Stimulated activated CD4-positive, alpha-beta T cell treated with anti-CD3 and anti-CD28 coated beads, Interleukin-4, amount 100 ng/mL, for 24 hours (primary cell): ENCODE measurements around the gene PSKH1.
"Not testable (repeated sequence)": the region's sequence is repeated elsewhere in the genome, so short reads cannot be mapped to it uniquely, and the experiment has no call there.

ENCODE experiments used
- DNase-seq: peaks from one replicate; pipeline ENCODE4 v3.0.0-alpha.2; 2020

PSKH1 gene

DNA sequence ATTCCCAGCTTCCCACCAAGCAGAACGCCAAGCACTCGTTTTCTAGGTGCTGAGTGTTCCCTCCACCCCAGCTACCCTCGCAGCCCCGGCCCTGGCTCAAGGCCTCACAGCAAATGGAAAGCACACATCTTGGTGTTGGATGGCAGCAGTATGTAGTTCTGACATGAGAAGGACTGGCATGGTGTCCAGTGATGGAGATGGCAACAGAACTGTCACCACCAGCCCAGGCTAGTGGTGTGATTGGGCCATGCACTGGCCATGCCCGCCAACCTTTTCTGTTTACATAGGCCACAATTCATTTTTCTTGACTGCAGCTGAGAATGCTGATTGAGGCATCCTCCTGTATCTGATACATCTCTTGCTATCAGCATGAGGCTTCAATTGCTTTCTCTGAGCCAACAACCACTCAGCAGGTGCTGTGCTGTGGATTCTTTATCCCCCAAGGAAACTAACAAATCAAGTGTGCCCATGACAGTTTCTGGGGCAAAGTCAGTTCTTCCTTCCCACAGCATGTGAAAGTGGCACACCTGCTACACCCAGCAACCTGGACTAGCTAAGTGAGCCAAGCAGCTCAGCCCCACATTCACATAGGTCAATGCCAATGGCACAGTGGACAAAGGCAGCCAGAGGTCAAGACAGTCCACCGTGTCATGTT is 71.5 kb downstream of the PSKH1 start:
- DNase-seq: no peak

DNA sequence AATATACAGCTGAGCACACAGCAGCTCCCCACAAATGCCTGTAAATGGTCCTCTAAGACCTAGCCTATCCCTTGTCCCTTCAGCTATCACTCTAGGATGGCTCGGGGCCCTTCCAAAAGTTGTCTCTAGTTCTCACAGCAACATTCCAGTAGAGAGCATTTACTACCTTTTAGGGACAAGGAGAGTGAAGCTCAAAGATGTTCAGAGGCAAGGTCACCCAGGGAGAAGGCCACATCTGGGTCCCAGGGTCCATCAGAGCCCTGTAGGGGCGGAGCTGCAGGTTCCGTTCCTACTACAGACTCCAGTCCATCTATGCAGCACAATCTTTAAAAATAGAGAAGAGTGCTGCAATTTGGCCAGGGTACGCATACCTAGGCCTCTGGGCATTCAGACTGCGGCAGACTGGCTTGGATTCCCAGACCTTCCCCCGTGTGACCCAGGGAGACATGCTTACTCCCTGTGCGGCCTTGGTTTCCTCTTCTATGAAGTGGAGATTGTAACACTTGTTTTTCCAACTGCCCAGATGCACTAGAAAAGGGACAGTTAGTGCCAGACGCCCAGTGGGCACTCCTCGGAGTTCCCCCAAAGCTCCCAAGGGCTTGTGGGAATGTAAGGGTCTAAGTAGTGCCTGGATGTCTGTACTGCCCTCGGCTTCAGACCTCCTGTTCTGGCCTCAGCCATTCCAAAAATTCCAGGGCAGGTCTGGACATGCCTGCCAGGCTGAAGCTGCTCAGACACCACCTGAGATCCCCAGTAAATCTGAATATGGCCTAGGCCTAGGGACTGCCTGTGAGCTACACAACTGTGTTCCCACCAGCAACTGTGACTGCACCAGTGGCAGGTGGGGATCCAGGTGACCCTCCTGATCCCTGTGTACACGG is 72.9 kb downstream of the PSKH1 start:
- no peak for DNase-seq

DNA sequence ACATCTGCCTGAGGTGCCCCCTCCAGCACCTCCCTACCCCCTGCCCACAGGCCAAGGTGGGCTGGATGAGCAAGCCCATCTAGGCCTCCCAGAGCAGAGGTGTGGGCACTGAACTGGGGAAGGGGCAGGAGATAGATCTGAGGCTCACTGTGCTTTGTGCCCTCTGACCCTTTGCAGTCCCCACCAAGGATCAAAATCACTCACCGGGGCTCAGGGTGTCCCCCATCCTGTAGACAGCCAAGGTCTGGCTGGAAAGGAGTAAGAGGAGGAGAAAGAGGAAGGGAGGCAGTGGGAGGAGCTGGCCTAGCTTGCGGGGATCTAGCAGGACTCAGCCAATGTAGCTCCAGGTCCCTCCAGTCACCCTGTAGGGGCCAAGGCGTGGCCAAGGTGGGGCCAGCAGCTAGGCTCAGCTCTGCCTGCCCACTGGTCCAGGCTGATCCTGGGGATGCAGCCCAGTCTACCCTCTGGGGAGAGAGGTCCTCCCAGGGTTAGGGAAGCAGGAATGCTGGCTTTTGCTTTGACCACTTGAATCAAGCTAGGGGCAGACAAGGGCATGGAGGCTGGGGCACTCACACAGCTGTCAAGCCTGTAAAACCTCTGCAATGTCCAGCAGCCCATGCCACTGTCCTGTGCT is 73.6 kb downstream of the PSKH1 start:
- DNase-seq: no peak

DNA sequence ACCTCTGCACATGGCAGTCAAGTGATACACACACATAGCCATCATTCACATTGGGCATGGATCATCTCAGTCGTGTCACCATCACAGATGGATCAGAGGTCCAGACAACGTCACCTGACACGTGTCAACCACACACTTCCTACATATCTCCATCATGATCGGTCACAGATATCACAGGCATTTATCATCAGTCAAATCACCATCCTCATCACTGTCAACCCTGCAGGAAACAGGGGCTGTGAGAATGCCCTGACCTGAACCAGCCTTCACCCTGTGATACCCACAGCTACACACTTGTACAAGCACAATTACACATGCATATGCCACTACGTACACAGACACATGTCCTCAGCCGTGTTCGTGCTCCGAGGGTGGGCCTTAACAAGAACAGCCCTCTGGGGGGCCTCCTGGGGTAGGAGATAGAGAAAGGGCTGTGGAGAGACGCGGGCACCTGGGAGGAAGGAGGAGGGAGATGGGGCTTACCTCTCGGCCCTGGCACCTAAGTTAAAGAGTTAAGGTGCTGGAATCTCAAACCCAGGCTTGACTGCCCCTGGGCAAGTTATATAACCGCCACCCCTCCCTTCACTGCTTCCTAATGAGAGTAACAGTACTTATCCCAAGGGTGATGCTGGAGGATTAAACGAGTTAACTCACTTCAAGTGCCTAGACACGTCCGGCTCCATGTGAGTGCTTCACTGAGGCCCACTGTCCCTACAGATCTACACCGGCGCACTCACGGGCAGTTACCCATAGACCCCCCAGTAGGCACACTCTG is 74.3 kb downstream of the PSKH1 start:
- DNase-seq: peak; percentile 29

DNA sequence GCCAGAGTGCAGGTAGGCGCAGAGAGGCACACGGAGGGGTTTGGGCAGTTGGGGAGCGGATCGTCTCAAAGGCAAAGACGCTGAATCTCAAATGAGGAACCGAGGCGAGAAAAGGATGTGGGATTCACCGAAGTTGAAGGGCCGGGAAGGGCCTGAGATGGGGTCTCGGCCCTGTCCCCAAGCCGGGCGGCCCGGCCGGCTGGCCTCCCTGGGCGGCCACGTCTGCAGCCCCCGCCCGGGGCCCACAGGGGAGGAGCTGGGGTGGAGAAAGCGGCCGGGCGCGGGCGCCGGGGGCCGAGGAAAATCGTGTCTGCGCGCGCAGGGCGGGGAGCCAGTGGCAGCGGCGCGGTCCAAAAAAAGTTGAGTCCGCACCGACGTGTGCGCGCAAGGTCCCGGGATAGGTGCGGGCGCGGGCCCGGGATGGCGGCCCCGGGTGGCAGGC is 74.9 kb downstream of the PSKH1 start:
- peak; percentile 40 for DNase-seq

DNA sequence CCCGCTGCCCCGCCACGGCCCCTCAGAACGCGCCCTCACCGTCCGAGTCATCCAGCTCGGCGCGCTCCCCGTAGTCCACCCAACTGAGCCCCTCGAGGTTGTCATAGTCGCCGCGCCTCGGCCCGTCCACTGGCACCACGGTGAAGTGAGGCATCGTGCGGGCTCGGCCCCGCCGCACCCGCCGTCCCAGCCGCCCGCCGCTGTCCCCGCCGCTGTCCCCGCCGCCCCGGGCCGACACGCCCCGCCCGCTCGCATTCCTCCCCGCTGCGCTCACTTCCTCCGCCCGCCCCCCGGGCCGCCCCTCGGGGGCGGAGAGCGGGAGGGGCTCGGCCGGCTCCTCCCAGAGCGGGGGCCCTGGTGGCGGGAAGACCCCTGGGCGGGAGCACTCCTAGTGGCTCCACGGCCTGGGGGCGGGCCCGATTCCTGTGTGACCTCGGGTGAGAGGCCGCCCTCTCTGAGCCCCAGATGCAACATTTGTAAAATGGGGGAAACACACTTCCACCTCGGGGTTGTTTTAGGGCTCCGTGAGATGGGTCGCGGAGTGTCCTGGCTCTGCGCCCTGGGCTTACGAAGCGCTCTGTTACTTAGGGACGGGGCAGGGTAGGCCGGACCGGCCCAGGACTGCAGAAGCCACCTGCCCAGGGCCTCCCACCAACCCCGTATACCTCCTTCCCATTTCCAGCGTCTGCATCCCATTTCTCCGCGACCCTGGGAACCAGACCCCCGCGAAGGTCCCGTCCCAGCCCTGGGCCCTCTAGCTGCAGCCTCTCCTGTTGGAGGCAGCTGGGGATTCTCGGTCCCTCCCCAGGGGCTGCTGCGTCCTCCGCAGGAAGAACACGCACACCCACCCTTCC is 75.6 kb downstream of the PSKH1 start, which contains the start of gene SLC12A4:
SLC12A4 (minus strand) TSS at position 238 of the 854 bp plus-strand sequence; CDS start at position 154, 84 bp downstream.
- DNase-seq: peak; percentile 86

DNA sequence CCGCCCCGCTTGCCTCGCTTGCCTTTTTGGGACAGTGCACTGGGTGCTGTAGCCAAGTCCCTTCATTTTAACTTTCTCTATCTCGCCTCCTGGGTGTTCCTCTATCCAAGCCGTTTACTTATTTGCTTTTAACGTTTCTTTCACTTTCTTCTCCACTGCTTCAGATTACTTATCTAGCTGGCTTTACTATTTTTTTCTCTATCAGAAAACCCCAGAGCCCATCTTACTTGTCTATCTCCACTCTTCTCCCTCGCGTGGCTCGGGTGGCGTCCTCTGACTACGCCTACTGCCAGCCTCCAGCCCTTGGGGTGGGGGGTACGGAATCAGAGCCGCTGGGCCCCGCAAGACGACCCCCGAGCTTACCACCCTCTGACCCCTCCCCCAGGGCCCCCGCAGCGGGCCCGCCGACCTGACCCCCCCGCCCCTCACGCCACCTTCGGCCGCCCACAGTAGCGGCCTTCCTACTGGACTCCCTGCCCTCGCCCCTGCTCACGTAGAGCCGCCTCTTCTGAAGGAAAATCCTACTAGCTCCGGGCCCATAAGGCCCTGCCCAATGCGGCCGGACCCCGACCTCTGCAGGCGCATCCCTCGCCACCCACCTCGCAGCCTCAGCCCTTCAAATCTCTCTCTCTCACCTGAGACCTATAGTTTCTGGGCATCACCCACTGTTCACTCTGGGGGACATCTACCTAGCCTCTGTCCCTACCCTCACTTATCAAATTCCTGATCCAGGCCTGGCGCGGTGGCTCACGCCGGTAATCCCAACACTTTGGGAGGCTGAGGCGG is 76.4 kb downstream of the PSKH1 start:
- DNase-seq: no peak

DNA sequence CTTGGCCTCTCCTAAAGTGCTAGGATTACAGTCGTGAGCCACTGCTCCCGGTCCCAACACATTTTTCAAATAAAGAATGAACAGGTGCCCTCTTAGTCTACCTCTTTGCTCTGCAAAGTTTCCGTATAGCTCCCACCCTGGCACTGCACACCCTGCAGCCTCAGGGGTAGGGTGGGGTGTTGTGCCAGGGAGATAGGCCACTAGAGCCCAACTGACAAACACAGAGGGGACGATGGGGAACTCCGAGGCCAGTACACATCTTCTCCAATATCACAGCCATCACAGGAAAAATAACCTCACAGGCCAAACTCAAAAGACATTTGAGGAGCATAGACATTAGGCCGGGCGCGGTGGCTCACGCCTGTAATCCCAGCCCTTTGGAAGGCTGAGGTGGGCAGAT is 78.1 kb downstream of the PSKH1 start:
- DNase-seq: no peak

DNA sequence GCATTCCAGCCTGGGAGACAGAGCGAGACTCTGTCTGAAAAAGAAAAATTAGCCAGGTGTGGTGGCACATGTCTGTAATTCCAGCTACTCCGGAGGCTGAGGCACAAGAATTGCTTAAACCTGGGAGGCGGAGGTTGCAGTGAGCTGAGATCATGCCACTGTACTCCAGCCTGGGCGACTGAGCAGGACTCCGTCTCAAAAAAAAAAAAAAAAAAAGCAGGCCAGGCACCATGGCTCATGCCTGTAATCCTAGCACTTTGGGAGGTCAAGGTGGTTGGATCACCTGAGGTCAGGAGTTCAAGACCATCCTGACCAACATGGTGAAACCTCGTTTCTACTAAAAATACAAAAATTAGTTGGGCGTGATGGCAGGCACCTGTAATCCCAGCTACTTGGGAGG is 79.2 kb downstream of the PSKH1 start:
- not testable (repeated sequence) for DNase-seq

DNA sequence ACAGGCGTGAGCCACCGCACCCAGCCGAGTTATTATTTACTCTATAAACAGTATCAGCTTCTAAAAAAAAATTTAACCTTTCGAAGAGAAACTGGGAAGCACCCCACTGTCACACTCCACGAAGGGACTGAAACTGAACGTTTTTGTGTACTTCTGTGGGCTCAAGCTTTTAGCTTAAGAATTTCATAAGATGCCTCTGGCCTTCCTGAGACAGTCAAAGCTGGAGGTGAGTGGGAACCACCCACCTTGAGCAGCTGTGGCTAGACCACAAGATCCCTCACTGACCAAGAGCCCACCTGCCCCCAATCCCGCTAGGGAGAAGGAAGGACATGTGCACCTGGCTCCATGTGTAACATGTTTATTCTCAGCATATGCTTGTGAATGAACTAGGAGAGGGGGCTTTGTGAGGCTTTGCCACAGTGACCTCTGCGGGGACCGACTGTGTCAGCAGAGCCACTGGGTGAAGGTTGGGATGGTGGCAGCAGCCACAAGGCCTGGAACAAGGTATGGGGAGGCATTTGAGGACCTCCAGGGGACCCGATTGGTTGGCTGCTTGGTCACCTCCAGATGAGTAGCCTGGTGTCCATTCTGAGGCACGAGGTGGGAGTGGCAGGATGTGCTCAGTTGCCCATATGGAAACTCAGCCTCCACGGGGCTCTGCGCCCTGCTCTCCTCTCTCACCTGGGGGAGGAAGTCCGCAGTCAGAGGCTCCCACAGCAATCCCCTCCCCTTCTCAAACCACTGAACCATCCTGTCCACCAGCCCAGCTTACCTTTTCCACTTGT is 82.5 kb downstream of the PSKH1 start:
- DNase-seq: no peak

DNA sequence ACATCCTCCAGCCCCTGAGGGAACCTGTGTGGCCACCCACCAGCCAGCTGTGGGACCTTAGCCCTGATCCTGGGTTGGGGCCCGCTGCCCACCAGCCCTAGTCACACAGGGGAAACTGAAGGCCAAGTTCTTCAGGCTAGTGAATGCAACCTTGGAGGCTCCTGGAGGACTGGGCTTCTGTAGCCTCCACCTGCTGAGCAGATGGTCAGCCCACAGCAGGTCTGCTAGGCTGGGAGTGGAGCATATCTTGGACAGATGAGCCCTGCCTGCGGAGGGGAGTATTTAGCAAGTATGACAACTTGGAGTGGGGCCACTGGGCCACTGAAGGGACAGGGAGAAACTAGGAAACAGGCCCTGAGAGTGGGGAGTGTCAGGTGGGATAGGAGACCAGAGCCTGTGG is 83.2 kb downstream of the PSKH1 start:
- no peak for DNase-seq

DNA sequence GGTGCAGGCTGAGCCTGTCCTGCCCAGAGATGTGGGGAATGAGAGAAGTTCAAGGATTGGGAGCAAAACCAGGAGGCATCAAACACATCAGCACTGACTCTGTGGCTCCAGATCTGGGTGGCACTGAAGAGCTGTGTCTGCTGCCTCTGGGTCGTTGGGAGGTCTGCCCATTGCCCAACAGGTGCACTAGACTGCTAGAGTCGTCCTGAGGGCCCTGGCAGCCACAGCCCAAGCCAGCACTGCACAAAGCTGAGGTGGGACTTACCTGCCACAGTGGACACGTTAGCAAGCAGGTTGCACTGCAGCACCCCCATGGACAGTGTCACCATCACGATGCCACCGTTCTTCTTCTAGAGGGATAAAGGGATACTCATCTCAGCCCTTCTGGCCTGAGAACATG is 84.0 kb downstream of the PSKH1 start:
- DNase-seq: no peak

DNA sequence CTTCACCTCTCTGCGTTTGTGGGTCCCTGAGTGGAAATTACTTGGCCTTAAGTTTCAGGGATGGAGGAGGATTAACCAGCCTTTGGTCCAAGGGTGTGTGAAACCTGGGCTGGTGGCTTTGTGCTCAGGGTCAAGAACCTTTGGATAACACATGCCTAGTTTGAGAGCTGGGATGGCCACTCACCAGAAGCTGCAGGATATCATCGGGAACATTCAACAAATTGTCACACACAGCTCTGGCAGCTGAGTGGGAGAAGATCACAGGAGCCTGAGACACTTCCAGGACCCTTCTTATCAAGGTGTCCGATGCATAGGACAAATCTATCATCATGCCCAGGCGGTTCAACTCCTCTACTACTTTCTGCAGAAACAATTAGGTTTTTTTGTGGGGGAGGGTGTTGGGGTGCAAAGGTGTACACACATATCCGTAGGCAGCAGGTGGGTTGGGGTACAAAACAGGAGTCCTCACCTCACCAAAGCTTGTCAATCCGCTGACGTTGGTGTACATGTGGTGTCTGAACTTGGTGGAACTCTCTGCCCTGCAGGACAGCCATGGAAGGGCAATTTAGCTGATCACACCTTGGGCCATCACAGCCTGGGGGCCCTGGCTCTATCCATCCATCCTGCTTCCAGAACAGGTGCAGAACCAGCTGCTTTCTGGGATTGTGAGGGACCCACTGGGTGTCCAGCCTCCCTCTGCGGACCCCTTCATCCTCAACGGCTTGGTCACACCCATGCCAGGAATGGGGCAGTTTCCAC is 84.6 kb downstream of the PSKH1 start:
- DNase-seq: no peak
